GM10248 (cell line): ENCODE results near the gene ZNF554.
"Not testable (repeated sequence)": the region's sequence is repeated elsewhere in the genome, so short reads cannot be mapped to it uniquely, and the experiment has no call there.

ENCODE experiments used
- CTCF ChIA-PET: fragments of 300-600 bp; sonication (Branson Sonifier 250); formaldehyde crosslinking; extraction: SDS; loops from one replicate; lab custom pipeline; 2021; ENCODE audit warnings: antibody characterized with exemption; lab: Yijun Ruan, JAX
- POLR2A ChIA-PET: fragments of 350-650 bp; sonication (Branson Sonifier 250); formaldehyde crosslinking; extraction: SDS; loops from one replicate; lab custom pipeline; 2020; ENCODE audit warnings: antibody characterized with exemption; lab: Yijun Ruan, JAX
- DNase-seq: peaks from one replicate; pipeline ENCODE4 v3.0.0; 2012; ENCODE audit errors: extremely low spot score
- TF ChIP-seq, protein P1 (sequence below): IDR thresholded peaks from 2 replicates; pipeline ENCODE4 v1.5.1; 2012; ENCODE audit warnings: mild to moderate bottlenecking, low read depth; ENCODE audit errors: extremely low read depth, missing control alignments, control extremely low read depth

Gene ZNF554

DNA sequence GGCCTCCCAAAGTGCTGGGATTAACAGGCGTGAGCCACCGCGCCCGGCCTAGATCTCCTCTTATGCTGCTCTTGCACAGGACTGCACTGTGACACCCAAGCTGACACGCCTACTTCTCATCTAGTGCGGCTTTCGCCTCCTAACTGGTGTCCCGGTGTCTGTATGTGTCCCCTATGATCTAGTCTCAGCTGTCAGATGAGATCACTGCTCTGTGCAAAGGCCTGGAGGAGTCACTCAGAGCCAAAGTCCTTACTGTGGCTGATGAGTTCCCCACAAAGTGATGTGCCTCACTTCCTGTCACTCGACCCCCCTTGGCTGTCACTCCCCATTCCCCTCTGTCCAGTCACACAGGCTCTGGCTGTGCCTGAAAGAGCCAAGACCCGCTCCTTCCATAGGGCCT is 50.0 kb downstream of the ZNF554 start:
- TF ChIP-seq, protein P1, sequence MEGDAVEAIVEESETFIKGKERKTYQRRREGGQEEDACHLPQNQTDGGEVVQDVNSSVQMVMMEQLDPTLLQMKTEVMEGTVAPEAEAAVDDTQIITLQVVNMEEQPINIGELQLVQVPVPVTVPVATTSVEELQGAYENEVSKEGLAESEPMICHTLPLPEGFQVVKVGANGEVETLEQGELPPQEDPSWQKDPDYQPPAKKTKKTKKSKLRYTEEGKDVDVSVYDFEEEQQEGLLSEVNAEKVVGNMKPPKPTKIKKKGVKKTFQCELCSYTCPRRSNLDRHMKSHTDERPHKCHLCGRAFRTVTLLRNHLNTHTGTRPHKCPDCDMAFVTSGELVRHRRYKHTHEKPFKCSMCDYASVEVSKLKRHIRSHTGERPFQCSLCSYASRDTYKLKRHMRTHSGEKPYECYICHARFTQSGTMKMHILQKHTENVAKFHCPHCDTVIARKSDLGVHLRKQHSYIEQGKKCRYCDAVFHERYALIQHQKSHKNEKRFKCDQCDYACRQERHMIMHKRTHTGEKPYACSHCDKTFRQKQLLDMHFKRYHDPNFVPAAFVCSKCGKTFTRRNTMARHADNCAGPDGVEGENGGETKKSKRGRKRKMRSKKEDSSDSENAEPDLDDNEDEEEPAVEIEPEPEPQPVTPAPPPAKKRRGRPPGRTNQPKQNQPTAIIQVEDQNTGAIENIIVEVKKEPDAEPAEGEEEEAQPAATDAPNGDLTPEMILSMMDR, result no peak
- CTCF ChIA-PET, result interaction anchor here (1.2 to 1.3 kb wide), 2 partner anchors 19 to 28 kb away, joined by 3 to 4 read pairs; partner anchors contain the start of gene ZNF555
- POLR2A ChIA-PET, result no interaction called here
- no peak for DNase-seq

DNA sequence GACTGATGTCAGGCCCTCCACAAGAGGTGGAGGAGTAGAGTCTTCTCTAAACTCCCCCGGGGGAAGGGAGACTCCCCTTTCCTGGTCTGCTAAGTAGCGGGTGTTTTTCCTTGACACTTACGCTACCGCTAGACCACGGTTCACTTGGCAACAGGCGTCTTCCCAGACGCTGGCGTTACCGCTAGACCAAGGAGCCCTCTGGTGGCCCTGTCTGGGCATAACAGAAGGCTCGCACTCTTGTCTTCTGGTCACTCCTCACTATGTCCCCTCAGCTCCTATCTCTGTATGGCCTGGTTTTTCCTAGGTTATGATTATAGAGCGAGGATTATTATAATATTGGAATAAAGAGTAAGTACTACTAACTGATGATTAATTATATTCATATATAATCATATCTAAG is 52.5 kb downstream of the ZNF554 start:
- ChIA-PET CTCF (interaction anchor here (0.8 to 3.8 kb wide), 8 partner anchors 11 to 223 kb away, joined by 3 to 23 read pairs (median 4); no protein-coding TSS in a partner anchor), POLR2A (interaction anchor here (0.7 kb wide), 1 partner anchor 29 kb away, joined by 5 read pairs; the partner anchor contains the start of gene ZNF57)
- DNase-seq, result not testable (repeated sequence)

DNA sequence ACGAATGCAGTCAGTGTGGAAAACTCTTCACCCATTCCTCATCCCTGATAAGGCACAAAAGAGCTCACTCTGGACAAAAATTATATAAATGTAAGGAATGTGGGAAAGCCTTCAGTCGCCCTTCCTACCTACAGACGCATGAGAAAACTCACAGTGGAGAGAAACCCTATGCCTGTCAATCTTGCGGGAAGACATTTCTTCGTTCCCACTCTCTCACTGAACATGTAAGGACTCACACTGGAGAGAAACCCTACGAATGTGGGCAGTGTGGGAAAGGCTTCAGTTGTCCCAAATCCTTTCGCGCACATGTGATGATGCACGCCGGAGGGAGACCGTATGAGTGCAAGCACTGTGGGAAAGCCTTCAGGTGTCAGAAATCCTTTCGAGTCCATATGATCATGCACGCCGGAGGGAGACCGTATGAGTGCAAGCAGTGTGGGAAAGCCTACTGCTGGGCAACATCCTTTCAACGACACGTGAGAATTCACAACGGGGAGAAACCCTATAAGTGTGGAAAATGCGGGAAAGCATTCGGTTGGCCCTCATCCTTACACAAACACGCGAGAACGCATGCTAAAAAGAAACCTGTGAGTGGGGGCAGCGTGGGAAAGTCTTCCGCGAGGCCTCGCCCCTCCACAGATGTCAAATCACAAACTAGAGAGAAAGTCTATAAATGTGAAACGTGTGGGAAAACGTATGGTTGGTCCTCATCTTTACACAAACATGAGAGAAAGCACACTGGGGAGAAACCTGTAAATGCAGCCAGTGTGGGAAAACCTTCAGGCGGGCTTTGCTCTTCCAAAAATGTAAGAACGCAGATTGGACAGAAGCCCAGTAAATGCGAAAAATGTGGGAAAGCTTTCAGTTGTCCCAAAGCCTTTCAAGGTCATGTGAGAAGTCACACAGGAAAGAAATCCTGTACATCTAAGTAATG is 58.0 kb downstream of the ZNF554 start:
- DNase-seq, result no peak
- CTCF ChIA-PET, result interaction anchor here (2.8 kb wide), 1 partner anchor 229 kb away, joined by 8 read pairs; no protein-coding TSS in a partner anchor
- TF ChIP-seq, protein P1, result no peak
- POLR2A ChIA-PET, result no interaction called here

DNA sequence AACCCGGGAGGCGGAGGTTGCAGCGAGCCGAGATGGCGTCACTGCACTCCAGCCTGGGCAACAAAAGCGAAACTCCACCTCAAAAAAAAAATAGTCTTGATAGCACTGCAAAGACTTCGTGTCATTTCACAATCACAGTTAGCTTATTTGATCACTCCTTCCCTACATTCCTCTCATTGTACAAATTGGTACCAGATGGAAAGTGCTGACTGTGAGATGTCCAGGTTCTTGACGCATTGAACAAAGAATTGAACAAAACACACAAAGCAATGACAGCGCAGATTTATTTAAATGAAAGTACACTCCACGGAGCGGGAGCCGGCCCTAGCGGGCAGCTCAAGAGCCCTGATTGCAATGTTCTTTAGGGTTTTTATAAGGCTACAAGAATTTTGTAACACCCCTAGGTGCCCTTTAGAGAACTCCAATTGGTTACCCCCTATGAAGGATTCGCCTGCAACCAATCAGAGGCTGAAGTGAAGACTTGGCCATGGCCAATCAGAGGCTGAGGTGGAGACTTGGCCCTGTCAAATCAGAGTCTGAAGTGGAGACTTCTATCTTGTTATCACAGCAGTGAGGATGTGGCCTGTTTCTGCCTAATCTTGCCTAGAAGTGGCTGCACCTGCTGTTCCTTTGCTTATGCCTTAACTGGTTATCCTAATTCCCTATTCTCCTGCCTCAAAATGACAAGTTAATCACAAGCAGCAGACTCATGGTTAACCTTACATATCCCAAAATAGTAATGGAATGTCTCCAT is 64.2 kb downstream of the ZNF554 start:
- POLR2A ChIA-PET, result no interaction called here

DNA sequence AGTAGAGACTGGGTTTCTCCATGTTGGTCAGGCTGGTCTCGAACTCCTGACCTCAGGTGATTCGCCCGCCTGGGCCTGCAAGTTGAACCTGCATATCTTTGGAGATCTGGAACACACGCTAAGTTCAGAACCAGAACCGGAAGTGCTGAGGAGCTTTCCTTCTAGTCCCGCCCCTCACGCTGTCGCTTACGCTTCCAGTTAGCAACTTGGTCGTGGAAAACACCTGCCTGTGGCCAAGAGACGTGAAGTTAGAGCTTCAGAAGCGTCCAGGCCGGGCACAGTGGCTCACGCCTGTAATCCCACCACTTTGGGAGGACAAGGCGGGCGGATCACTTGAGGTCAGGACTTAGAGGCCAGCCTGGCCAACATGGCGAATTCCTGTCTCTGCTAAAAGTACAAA is 66.1 kb downstream of the ZNF554 start:
- no peak for DNase-seq
- ChIA-PET POLR2A (no interaction called here), CTCF (interaction anchor here (1.5 to 3.3 kb wide), 3 partner anchors 27 to 237 kb away, joined by 3 to 20 read pairs (median 9); no protein-coding TSS in a partner anchor)
- TF ChIP-seq, protein P1, result no peak

More for the DNA sequence above, 64.2 kb downstream of the ZNF554 start:
- TF ChIP-seq, protein P1, result no peak
- DNase-seq, result no peak
- CTCF ChIA-PET, result interaction anchor here (0.8 to 1.7 kb wide), 2 partner anchors 11 to 24 kb away, joined by 3 to 4 read pairs; no protein-coding TSS in a partner anchor
